HL-60 (cell line): Measurements from ENCODE around the gene ZSCAN26.

Source experiments
- DNase-seq, 2 experiments: peaks; one replicate each; pipeline ENCODE4 v3.0.0-alpha.2; 2010 to 2020; ENCODE audit warnings: low read depth in 1 of 2, low spot score in 1 of 2
- H3K27ac ChIP-seq: fragments of 250-450 bp; sonication (Bioruptor Pico); replicated peaks from 2 replicates; pipeline ENCODE4 v1.5.1; 2020; ENCODE audit warnings: mild to moderate bottlenecking, moderate library complexity
- H3K27me3 ChIP-seq: fragments of 250-450 bp; sonication (Bioruptor Pico); 2 replicates; pipeline ENCODE4 v1.5.1; 2021; ENCODE audit warnings: mild to moderate bottlenecking, moderate library complexity; ENCODE audit not compliant: insufficient read depth, poor library complexity, severe bottlenecking
- H3K4me3 ChIP-seq: replicated peaks from 2 replicates; pipeline ENCODE4 v1.5.1; 2011; ENCODE audit warnings: mild to moderate bottlenecking, control low read depth, low read length; ENCODE audit not compliant: insufficient read depth
- GABPA ChIP-seq: IDR thresholded peaks from 2 replicates; pipeline ENCODE4 v1.6.1; 2012; ENCODE audit warnings: low read depth
- POLR2AphosphoS5 ChIP-seq: IDR thresholded peaks from 2 replicates; pipeline ENCODE4 v1.6.1; 2012; ENCODE audit warnings: low read depth
- REST ChIP-seq: IDR thresholded peaks from 2 replicates; pipeline ENCODE4 v1.6.1; 2012; ENCODE audit warnings: low read depth; ENCODE audit not compliant: insufficient replicate concordance
- SPI1 ChIP-seq: IDR thresholded peaks from 2 replicates; pipeline ENCODE4 v1.6.1; 2012; ENCODE audit warnings: low read depth, mild to moderate bottlenecking, borderline replicate concordance
- TF ChIP-seq, protein P1 (sequence below): IDR thresholded peaks from one replicate; pipeline ENCODE4 v1.5.1; 2011; ENCODE audit warnings: low read length, control low read depth, inconsistent platforms; ENCODE audit not compliant: insufficient read depth

Gene ZSCAN26

GRCh38 chr6:28218312-28219248 lies 48.4 kb upstream of the ZSCAN26 start:
- Histone ChIP-seq H3K27me3 (no peaks in the 10 kb centered on the region), H3K4me3 (peak overlapping the region; percentile 48), H3K27ac (peak overlapping the region; percentile 62)
- DNase-seq = peak; percentile 45 to 69
- TF ChIP-seq, protein P1, sequence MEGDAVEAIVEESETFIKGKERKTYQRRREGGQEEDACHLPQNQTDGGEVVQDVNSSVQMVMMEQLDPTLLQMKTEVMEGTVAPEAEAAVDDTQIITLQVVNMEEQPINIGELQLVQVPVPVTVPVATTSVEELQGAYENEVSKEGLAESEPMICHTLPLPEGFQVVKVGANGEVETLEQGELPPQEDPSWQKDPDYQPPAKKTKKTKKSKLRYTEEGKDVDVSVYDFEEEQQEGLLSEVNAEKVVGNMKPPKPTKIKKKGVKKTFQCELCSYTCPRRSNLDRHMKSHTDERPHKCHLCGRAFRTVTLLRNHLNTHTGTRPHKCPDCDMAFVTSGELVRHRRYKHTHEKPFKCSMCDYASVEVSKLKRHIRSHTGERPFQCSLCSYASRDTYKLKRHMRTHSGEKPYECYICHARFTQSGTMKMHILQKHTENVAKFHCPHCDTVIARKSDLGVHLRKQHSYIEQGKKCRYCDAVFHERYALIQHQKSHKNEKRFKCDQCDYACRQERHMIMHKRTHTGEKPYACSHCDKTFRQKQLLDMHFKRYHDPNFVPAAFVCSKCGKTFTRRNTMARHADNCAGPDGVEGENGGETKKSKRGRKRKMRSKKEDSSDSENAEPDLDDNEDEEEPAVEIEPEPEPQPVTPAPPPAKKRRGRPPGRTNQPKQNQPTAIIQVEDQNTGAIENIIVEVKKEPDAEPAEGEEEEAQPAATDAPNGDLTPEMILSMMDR = no peak
- TF ChIP-seq REST = no peak
- TF ChIP-seq GABPA = peak; percentile 66; the same call in 1 of the 2 replicates
- no peak for TF ChIP-seq SPI1
- TF ChIP-seq POLR2AphosphoS5 = peak; percentile 57; the same call in 1 of the 2 replicates

GRCh38 chr6:28220257-28221133 lies 46.4 kb upstream of the ZSCAN26 start:
- no peak for TF ChIP-seq SPI1
- TF ChIP-seq, protein P1 = no peak
- TF ChIP-seq POLR2AphosphoS5 = no peak
- no peak for TF ChIP-seq REST
- TF ChIP-seq GABPA = no peak
- H3K27ac ChIP-seq = no peak overlapping the region
- no peaks in the 10 kb centered on the region for H3K27me3 ChIP-seq
- no peak for DNase-seq
- H3K4me3 ChIP-seq = no peak overlapping the region

GRCh38 chr6:28224131-28225055 lies 42.5 kb upstream of the ZSCAN26 start:
- DNase-seq = no peak
- peak overlapping the region; percentile 70 for H3K27ac ChIP-seq
- H3K27me3 ChIP-seq = no peaks in the 10 kb centered on the region
- H3K4me3 ChIP-seq = peak overlapping the region; percentile 70
- TF ChIP-seq SPI1 = peak; percentile 37; the same call in 1 of the 2 replicates
- no peak for TF ChIP-seq REST
